A673 (cell line): Measurements from ENCODE around the gene SERPINA5. TPM values are rescaled to one million over a fixed set of nuclear protein-coding genes. Genes with fewer than 3 reads are reported as not detected.

Source experiments
- BruUV-seq: library from RNA; stranded (reverse); fragments of 400-500 nt; replicated peaks from 2 replicates; lab custom pipeline; 2021; lab: Mats Ljungman, UMichigan
- CTCF ChIA-PET: fragments of 300-600 bp; sonication (Branson Sonifier 250); formaldehyde crosslinking; loops from one replicate; lab custom pipeline; 2022; ENCODE audit warnings: antibody characterized with exemption; lab: Charles Lee
- POLR2A ChIA-PET: fragments of 300-600 bp; sonication (Branson Sonifier 250); formaldehyde crosslinking; loops from one replicate; lab custom pipeline; 2022; ENCODE audit warnings: antibody characterized with exemption; ENCODE audit not compliant: low non-redundant PET; lab: Charles Lee
- DNase-seq: peaks from one replicate; pipeline ENCODE4 v3.0.0-alpha.2; 2015; ENCODE audit warnings: low spot score
- H3K27ac ChIP-seq: fragments of 200-600 bp; sonication (generic); 2 replicates; pipeline ENCODE4 v1.5.1; 2016; ENCODE audit warnings: mixed run types, low read depth, mild to moderate bottlenecking, mixed read lengths, antibody characterized with exemption, low read length; ENCODE audit not compliant: poor library complexity, severe bottlenecking
- H3K27me3 ChIP-seq: fragments of 200-600 bp; sonication (generic); replicated peaks from 2 replicates; pipeline ENCODE4 v1.6.1; 2017; ENCODE audit warnings: mixed run types, low read depth, mild to moderate bottlenecking, mixed read lengths, antibody characterized with exemption, low read length; ENCODE audit not compliant: insufficient read depth, poor library complexity
- H3K36me3 ChIP-seq: fragments of 200-600 bp; sonication (generic); 2 replicates; pipeline ENCODE4 v1.6.1; 2016; ENCODE audit warnings: mixed run types, mild to moderate bottlenecking, mixed read lengths, antibody characterized with exemption, low read length; ENCODE audit not compliant: insufficient read depth, poor library complexity, severe bottlenecking
- H3K4me1 ChIP-seq: fragments of 200-600 bp; sonication (generic); 2 replicates; pipeline ENCODE4 v1.6.1; 2017; ENCODE audit warnings: mixed run types, mild to moderate bottlenecking, mixed read lengths, antibody characterized with exemption, low read length; ENCODE audit not compliant: insufficient read depth, poor library complexity, severe bottlenecking
- H3K4me3 ChIP-seq: fragments of 200-600 bp; sonication (generic); 2 replicates; pipeline ENCODE4 v1.5.1; 2016; ENCODE audit warnings: low read depth, mixed run types, mild to moderate bottlenecking, mixed read lengths, low read length; ENCODE audit not compliant: poor library complexity, severe bottlenecking
- H3K9me3 ChIP-seq: fragments of 200-600 bp; sonication (generic); 2 replicates; pipeline ENCODE4 v1.6.1; 2016; ENCODE audit warnings: mixed run types, low read depth, mild to moderate bottlenecking, mixed read lengths, antibody characterized with exemption, low read length; ENCODE audit not compliant: poor library complexity, severe bottlenecking
- EZH2 ChIP-seq: fragments of 200-600 bp; sonication (generic); IDR thresholded peaks from 2 replicates; pipeline ENCODE4 v1.6.1; 2017; ENCODE audit warnings: borderline replicate concordance, low read depth, mild to moderate bottlenecking, mixed read lengths, antibody characterized with exemption, low read length; ENCODE audit not compliant: poor library complexity, severe bottlenecking
- intact Hi-C: fragments of 100-400 bp; cut with micrococcal nuclease; formaldehyde crosslinking; loops from one replicate; pipeline ENCODE4 v1.10.0; 2022; ENCODE audit not compliant: unreplicated experiment
- total RNA-seq: library from RNA; stranded (reverse); gene quantifications from 2 replicates; pipeline ENCODE4 v1.2.3, GENCODE V29; 2021
- TF ChIP-seq, protein P1 (sequence below): fragments of 300-800, 200-600 bp; sonication (generic); conservative IDR thresholded peaks from 2 replicates; pipeline ENCODE4 v1.5.1; 2017; ENCODE audit warnings: low read depth, mild to moderate bottlenecking, antibody characterized with exemption, low read length, moderate library complexity, mixed read lengths

Gene SERPINA5
- total RNA-seq, 1 experiment from 2014 or later: not detected

DNA sequence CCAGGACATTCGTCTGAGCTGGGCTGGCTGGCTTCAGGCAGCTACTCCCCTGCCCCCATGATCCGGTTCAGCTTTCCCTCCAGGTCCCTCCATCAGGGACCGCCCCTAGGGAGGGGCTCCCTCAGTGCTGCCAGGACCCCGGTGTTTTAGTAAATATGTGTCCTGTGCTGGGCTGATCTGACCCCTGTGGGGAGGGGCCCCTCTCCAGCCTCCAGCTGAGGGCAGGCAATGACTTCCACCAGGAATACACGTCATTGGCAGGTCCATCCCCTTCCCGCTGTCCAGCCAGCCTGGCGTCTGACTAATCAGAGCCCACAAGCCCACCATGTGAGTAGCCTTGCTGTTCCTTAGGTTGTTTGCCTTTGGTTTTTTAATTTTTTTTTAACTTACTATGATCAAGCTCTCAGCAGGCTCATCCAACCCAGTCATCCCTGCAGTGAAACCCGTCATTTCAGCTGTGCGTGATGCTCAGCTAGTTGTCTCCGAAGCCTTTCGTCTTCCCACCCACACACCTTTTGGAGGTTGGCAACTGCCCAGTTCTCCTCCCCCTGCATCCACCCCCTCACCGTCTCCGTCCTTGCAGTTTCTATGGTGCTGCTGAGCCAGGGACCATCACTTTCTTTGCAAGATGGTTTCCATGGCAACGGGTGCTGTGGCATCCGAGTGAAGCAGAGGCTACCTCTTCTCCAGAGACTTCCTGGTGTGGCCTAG, 35.9 kb upstream of the SERPINA5 start:
- TF ChIP-seq EZH2: no peak
- TF ChIP-seq, protein P1, sequence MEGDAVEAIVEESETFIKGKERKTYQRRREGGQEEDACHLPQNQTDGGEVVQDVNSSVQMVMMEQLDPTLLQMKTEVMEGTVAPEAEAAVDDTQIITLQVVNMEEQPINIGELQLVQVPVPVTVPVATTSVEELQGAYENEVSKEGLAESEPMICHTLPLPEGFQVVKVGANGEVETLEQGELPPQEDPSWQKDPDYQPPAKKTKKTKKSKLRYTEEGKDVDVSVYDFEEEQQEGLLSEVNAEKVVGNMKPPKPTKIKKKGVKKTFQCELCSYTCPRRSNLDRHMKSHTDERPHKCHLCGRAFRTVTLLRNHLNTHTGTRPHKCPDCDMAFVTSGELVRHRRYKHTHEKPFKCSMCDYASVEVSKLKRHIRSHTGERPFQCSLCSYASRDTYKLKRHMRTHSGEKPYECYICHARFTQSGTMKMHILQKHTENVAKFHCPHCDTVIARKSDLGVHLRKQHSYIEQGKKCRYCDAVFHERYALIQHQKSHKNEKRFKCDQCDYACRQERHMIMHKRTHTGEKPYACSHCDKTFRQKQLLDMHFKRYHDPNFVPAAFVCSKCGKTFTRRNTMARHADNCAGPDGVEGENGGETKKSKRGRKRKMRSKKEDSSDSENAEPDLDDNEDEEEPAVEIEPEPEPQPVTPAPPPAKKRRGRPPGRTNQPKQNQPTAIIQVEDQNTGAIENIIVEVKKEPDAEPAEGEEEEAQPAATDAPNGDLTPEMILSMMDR: no peak
- intact Hi-C loops: loop anchor here (5.0 kb wide), 1 partner anchor 413 kb away; no protein-coding TSS in a partner anchor
- no peak overlapping the region for H3K4me3 ChIP-seq
- BruUV-seq: no TSS peak
- H3K27ac ChIP-seq: no peak overlapping the region
- H3K4me1 ChIP-seq: no peaks in the 10 kb centered on the region
- CTCF ChIA-PET: no interaction called here
- H3K9me3 ChIP-seq: no peaks in the 10 kb centered on the region
- POLR2A ChIA-PET: no interaction called here
- no peaks in the 10 kb centered on the region for H3K27me3 ChIP-seq
- no peaks in the 10 kb centered on the region for H3K36me3 ChIP-seq
- DNase-seq: no peak

DNA sequence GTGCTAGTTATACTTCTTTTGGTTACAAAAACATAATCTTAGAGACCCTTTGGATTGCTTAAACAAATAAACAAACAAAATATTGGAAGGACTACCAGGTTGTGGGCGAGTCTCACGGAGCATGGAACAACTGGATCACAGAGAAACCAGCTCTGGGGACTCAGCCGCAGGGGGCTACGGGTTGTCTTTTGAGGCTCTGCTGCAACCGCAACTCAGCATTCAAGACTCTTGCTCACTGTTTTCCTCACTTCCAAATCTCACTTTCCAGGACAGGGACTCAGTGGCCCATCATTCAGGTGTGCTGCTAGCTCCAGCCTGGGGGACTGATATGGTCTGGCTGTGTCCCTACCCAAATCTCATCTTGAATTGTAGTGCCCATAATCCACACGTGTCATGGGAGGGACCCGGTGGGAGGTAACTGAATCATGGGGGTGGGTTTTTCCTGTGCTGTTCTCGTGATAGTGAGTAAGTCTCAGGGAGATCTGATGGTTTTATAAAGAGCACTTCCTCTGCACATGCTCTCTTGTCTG, 34.0 kb upstream of the SERPINA5 start:
- POLR2A ChIA-PET: no interaction called here
- Histone ChIP-seq H3K36me3 (no peaks in the 10 kb centered on the region), H3K27me3 (peaks cover 2% of the 10 kb centered on the region), H3K27ac (no peak overlapping the region), H3K4me1 (no peaks in the 10 kb centered on the region), H3K4me3 (no peak overlapping the region), H3K9me3 (no peaks in the 10 kb centered on the region)
- BruUV-seq: no TSS peak
- no peak for DNase-seq
- CTCF ChIA-PET: interaction anchor here (1.0 kb wide), 1 partner anchor 113 kb away, joined by 3 read pairs; no protein-coding TSS in a partner anchor
- TF ChIP-seq, protein P1: no peak
- intact Hi-C loops: loop anchor here (5.0 kb wide), 1 partner anchor 415 kb away; no protein-coding TSS in a partner anchor

DNA sequence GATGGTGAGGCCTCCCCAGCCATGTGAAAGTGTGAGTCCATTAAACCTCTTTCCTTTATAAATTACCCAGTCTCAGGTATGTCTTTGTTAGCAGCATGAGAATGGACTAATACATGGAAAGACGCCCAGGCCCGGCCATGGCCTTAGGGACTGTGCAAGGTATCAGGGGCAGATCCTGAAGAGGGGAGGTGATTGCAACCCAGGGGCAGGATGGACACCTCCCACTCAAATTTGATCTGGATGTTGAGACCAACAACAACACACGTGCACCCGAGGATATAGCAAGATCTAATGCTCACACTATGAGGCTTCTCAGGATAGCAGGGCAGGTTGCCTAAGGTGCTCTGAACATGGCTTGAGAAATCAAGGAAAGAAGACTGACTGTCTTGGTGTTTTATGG, 33.5 kb upstream of the SERPINA5 start:
- Histone ChIP-seq H3K27me3 (peaks cover 5% of the 10 kb centered on the region), H3K27ac (no peak overlapping the region), H3K4me3 (no peak overlapping the region), H3K36me3 (no peaks in the 10 kb centered on the region), H3K9me3 (no peaks in the 10 kb centered on the region), H3K4me1 (no peaks in the 10 kb centered on the region)
- POLR2A ChIA-PET: no interaction called here
- BruUV-seq: no TSS peak
- CTCF ChIA-PET: interaction anchor here (1.0 to 2.0 kb wide), 2 partner anchors 114 kb away, joined by 3 to 17 read pairs; no protein-coding TSS in a partner anchor
- no peak for TF ChIP-seq EZH2
- TF ChIP-seq, protein P1: no peak
- DNase-seq: no peak
- intact Hi-C loops: loop anchor here (2.0 to 5.0 kb wide), 2 partner anchors 113 to 415 kb away; no protein-coding TSS in a partner anchor
